B cell (primary cell): ENCODE results near the gene UBR2.

Source experiments
- CTCF ChIP-seq: fragments of 200-600 bp; IDR thresholded peaks from one replicate; pipeline ENCODE4 v1.8.0; 2022; ENCODE audit warnings: antibody characterized with exemption, mild to moderate bottlenecking
- EZH2 ChIP-seq: IDR thresholded peaks from 2 replicates; pipeline ENCODE4 v1.6.1; 2012; ENCODE audit warnings: borderline replicate concordance, low read depth, mild to moderate bottlenecking, moderate library complexity, low read length; ENCODE audit not compliant: insufficient read depth, poor library complexity, severe bottlenecking

- TF ChIP-seq CTCF = no peak
- TF ChIP-seq EZH2 = no peak
Measured at GRCh38 chr6:42720739-42721138, 156.9 kb downstream of the UBR2 start.
